ENCODE data around the gene ARHGAP10. TPM values are rescaled to one million over a fixed set of nuclear protein-coding genes. Genes with fewer than 3 reads are reported as not detected.

The ARHGAP10 gene
- total RNA-seq, 1 donor from 2014 or later, result 28.0 TPM

DNA sequence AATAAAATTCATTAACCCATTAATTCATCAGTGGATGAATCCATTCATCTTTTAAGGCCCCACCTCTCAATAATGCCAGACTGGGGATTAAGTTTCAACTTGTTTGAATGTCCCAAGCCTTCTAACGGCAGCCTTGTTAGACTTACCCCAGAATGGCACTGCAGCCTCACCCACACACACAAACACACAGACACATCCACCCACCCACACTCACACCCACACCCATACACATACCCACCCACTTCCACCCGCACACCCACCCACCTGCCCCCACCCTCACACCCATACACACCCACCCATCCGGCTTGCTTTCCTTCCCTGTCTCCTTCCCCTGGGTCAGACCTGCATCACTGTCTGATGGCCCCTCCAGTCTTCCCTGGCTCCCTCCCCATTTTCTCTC lies 102.6 kb downstream of the ARHGAP10 start:
- H3K4me3 Mint-ChIP-seq (ENCODE audit: unreplicated experiment), result no peak overlapping the region
- FAIRE-seq, result no peak
- TF ChIP-seq, protein P1, sequence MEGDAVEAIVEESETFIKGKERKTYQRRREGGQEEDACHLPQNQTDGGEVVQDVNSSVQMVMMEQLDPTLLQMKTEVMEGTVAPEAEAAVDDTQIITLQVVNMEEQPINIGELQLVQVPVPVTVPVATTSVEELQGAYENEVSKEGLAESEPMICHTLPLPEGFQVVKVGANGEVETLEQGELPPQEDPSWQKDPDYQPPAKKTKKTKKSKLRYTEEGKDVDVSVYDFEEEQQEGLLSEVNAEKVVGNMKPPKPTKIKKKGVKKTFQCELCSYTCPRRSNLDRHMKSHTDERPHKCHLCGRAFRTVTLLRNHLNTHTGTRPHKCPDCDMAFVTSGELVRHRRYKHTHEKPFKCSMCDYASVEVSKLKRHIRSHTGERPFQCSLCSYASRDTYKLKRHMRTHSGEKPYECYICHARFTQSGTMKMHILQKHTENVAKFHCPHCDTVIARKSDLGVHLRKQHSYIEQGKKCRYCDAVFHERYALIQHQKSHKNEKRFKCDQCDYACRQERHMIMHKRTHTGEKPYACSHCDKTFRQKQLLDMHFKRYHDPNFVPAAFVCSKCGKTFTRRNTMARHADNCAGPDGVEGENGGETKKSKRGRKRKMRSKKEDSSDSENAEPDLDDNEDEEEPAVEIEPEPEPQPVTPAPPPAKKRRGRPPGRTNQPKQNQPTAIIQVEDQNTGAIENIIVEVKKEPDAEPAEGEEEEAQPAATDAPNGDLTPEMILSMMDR (IDR thresholded peaks at IDR 0.05; ENCODE audit: insufficient read depth, low read depth, low read length), result no peak
- TF ChIP-seq EZH2 (IDR thresholded peaks at IDR 0.05; ENCODE audit: insufficient read depth, low read length), result no peak
- H3K4me2 ChIP-seq (ENCODE audit: low read length), result no peak overlapping the region
- no peaks in the 10 kb centered on the region for H3K9me3 Mint-ChIP-seq (ENCODE audit: unreplicated experiment)
- H3K4me1 ChIP-seq (ENCODE audit: insufficient read depth, low read length), result peaks cover 26% of the 10 kb centered on the region
- no peaks in the 10 kb centered on the region for H3K36me3 ChIP-seq (ENCODE audit: insufficient read depth, low read length)
- H3K9ac ChIP-seq (ENCODE audit: low read length), result no peak overlapping the region
- peaks cover 2% of the 10 kb centered on the region for H3K36me3 Mint-ChIP-seq (ENCODE audit: low read depth, unreplicated experiment)
- H4K20me1 ChIP-seq (ENCODE audit: insufficient read depth, low read length), result no peaks in the 10 kb centered on the region
- no peak for DNase-seq (ENCODE audit: low read depth)
- no peaks in the 10 kb centered on the region for H3K9me3 ChIP-seq (ENCODE audit: insufficient read depth, low read depth, low read length)
- H3K27me3 ChIP-seq (ENCODE audit: insufficient read depth, low read length), result no peaks in the 10 kb centered on the region
- peaks cover 49% of the 10 kb centered on the region for H3K4me1 Mint-ChIP-seq (ENCODE audit: low read depth, unreplicated experiment)
- no peak overlapping the region for H3K4me3 ChIP-seq (ENCODE audit: insufficient read depth, low read depth, low read length)
- H2AFZ ChIP-seq (ENCODE audit: low read depth, low read length), result no peak overlapping the region
- H3K27ac ChIP-seq (ENCODE audit: low read depth, low read length), result no peak overlapping the region
- H3K27ac Mint-ChIP-seq (ENCODE audit: unreplicated experiment), result peak overlapping the region; percentile 34
- H3K79me2 ChIP-seq (ENCODE audit: insufficient read depth, low read length), result no peaks in the 10 kb centered on the region
- no peaks in the 10 kb centered on the region for H3K27me3 Mint-ChIP-seq (ENCODE audit: low read depth, unreplicated experiment)

- H3K4me3 ChIP-seq (ENCODE audit: insufficient read depth, low read depth, low read length), result no peak overlapping the region
- H3K4me3 Mint-ChIP-seq (ENCODE audit: unreplicated experiment), result no peak overlapping the region
- H2AFZ ChIP-seq (ENCODE audit: low read depth, low read length), result no peak overlapping the region
- no peaks in the 10 kb centered on the region for H3K9me3 ChIP-seq (ENCODE audit: insufficient read depth, low read depth, low read length)
- H3K27ac Mint-ChIP-seq (ENCODE audit: unreplicated experiment), result no peak overlapping the region
- no peaks in the 10 kb centered on the region for H3K36me3 ChIP-seq (ENCODE audit: insufficient read depth, low read length)
- peaks cover 7% of the 10 kb centered on the region for H3K4me1 ChIP-seq (ENCODE audit: insufficient read depth, low read length)
- H3K4me2 ChIP-seq (ENCODE audit: low read length), result no peak overlapping the region
- H3K4me1 Mint-ChIP-seq (ENCODE audit: low read depth, unreplicated experiment), result peaks cover 42% of the 10 kb centered on the region
- no peak overlapping the region for H3K9ac ChIP-seq (ENCODE audit: low read length)
- no peaks in the 10 kb centered on the region for H3K27me3 Mint-ChIP-seq (ENCODE audit: low read depth, unreplicated experiment)
- FAIRE-seq (no peak), DNase-seq (ENCODE audit: low read depth) (no peak)
- H4K20me1 ChIP-seq (ENCODE audit: insufficient read depth, low read length), result no peaks in the 10 kb centered on the region
- no peaks in the 10 kb centered on the region for H3K9me3 Mint-ChIP-seq (ENCODE audit: unreplicated experiment)
- H3K36me3 Mint-ChIP-seq (ENCODE audit: low read depth, unreplicated experiment), result peaks cover 2% of the 10 kb centered on the region
- no peak for TF ChIP-seq EZH2 (IDR thresholded peaks at IDR 0.05; ENCODE audit: insufficient read depth, low read length)
- TF ChIP-seq, protein P1 (IDR thresholded peaks at IDR 0.05; ENCODE audit: insufficient read depth, low read depth, low read length), result no peak
- H3K27ac ChIP-seq (ENCODE audit: low read depth, low read length), result no peak overlapping the region
- H3K79me2 ChIP-seq (ENCODE audit: insufficient read depth, low read length), result no peaks in the 10 kb centered on the region
- H3K27me3 ChIP-seq (ENCODE audit: insufficient read depth, low read length), result no peaks in the 10 kb centered on the region
These were observed 104.9 kb downstream of the ARHGAP10 start for GRCh38 chr4:147836807-147837206.

DNA sequence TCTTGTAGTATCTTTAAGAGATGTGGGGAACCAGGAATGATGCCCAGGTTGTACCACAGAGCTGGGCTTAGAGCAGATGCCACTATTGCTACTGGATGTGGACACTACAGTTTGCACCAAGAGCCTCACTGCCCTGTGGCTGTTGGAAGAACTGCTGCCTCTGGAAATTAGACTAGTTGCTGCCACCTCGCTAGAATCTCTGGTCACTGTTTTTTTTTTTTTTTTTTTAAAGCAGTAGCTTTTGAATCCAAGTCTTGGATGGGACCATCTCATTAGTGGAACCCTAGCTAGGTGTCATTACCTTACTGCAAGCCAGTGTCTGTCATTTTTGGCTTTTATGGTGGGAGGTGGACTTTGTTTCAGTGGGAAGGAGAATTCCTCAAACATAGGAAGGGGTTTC lies 105.5 kb downstream of the ARHGAP10 start:
- H3K4me3 ChIP-seq (ENCODE audit: insufficient read depth, low read depth, low read length), result no peak overlapping the region
- no peak for FAIRE-seq
- no peak overlapping the region for H3K27ac Mint-ChIP-seq (ENCODE audit: unreplicated experiment)
- no peak overlapping the region for H3K4me2 ChIP-seq (ENCODE audit: low read length)
- H4K20me1 ChIP-seq (ENCODE audit: insufficient read depth, low read length), result no peaks in the 10 kb centered on the region
- no peaks in the 10 kb centered on the region for H3K27me3 Mint-ChIP-seq (ENCODE audit: low read depth, unreplicated experiment)
- no peaks in the 10 kb centered on the region for H3K9me3 Mint-ChIP-seq (ENCODE audit: unreplicated experiment)
- TF ChIP-seq, protein P1 (IDR thresholded peaks at IDR 0.05; ENCODE audit: insufficient read depth, low read depth, low read length), result no peak
- TF ChIP-seq EZH2 (IDR thresholded peaks at IDR 0.05; ENCODE audit: insufficient read depth, low read length), result no peak
- no peaks in the 10 kb centered on the region for H3K36me3 Mint-ChIP-seq (ENCODE audit: low read depth, unreplicated experiment)
- no peaks in the 10 kb centered on the region for H3K79me2 ChIP-seq (ENCODE audit: insufficient read depth, low read length)
- H3K27me3 ChIP-seq (ENCODE audit: insufficient read depth, low read length), result no peaks in the 10 kb centered on the region
- no peaks in the 10 kb centered on the region for H3K9me3 ChIP-seq (ENCODE audit: insufficient read depth, low read depth, low read length)
- no peaks in the 10 kb centered on the region for H3K36me3 ChIP-seq (ENCODE audit: insufficient read depth, low read length)
- peaks cover 3% of the 10 kb centered on the region for H3K4me1 ChIP-seq (ENCODE audit: insufficient read depth, low read length)
- no peak overlapping the region for H3K4me3 Mint-ChIP-seq (ENCODE audit: unreplicated experiment)
- H2AFZ ChIP-seq (ENCODE audit: low read depth, low read length), result no peak overlapping the region
- H3K9ac ChIP-seq (ENCODE audit: low read length), result no peak overlapping the region
- H3K27ac ChIP-seq (ENCODE audit: low read depth, low read length), result no peak overlapping the region
- DNase-seq (ENCODE audit: low read depth), result no peak
- peaks cover 39% of the 10 kb centered on the region for H3K4me1 Mint-ChIP-seq (ENCODE audit: low read depth, unreplicated experiment)

Data from astrocyte (in vitro differentiated cells and primary cell).